HepG2 (cell line): ENCODE data around the gene P3H4. TPM values are rescaled to one million over a fixed set of nuclear protein-coding genes. Genes with fewer than 3 reads are reported as not detected.
A peak's percentile ranks its signal among the peaks of the same experiment; 100 is the strongest.

Experiments used
- ARNT ChIP-seq: fragments of 450-650 bp; IDR thresholded peaks from 2 replicates; pipeline ENCODE4 v1.6.1; 2017
- CEBPG ChIP-seq: IDR thresholded peaks from 2 replicates; pipeline ENCODE4 v1.6.1; 2016
- CTCF ChIP-seq: sonication (generic); formaldehyde crosslinking; IDR thresholded peaks from 2 replicates; pipeline ENCODE4 v1.5.0; 2020; ENCODE audit warnings: mild to moderate bottlenecking, missing genetic modification reagents, moderate library complexity
- HNRNPK ChIP-seq: fragments of 200-400 bp; formaldehyde crosslinking; IDR thresholded peaks from 2 replicates; pipeline ENCODE4 v1.6.1; 2018; ENCODE audit warnings: low read length, low read depth, moderate library complexity, mild to moderate bottlenecking; ENCODE audit not compliant: poor library complexity, severe bottlenecking
- HOXA9 ChIP-seq: sonication (generic); formaldehyde crosslinking; IDR thresholded peaks from 2 replicates; pipeline ENCODE4 v1.8.1; 2022; ENCODE audit warnings: missing genetic modification reagents, mild to moderate bottlenecking, moderate library complexity, borderline replicate concordance
- KAT2B ChIP-seq: fragments of 150-350 bp; IDR thresholded peaks from 2 replicates; pipeline ENCODE4 v1.6.1; 2014; ENCODE audit warnings: low read depth, low read length, borderline replicate concordance
- MATR3 ChIP-seq: sonication (generic); formaldehyde crosslinking; IDR thresholded peaks from 2 replicates; pipeline ENCODE4 v1.4.0; 2020; ENCODE audit warnings: missing genetic modification reagents
- MTF1 ChIP-seq: sonication (generic); formaldehyde crosslinking; IDR thresholded peaks from 2 replicates; pipeline ENCODE4 v1.5.0; 2020; ENCODE audit warnings: missing genetic modification reagents
- PHF21A ChIP-seq: sonication (generic); formaldehyde crosslinking; IDR thresholded peaks from 2 replicates; pipeline ENCODE4 v1.5.0; 2020; ENCODE audit warnings: mild to moderate bottlenecking, missing genetic modification reagents
- RORA ChIP-seq: sonication (generic); formaldehyde crosslinking; IDR thresholded peaks from 2 replicates; pipeline ENCODE4 v1.5.0; 2020; ENCODE audit warnings: mild to moderate bottlenecking, missing genetic modification reagents, moderate library complexity
- RXRB ChIP-seq: IDR thresholded peaks from 2 replicates; pipeline ENCODE4 v1.6.1; 2016; ENCODE audit warnings: borderline replicate concordance, missing genetic modification reagents, missing compliant biosample characterization
- SIN3B ChIP-seq: fragments of 150-350 bp; IDR thresholded peaks from 2 replicates; pipeline ENCODE4 v1.6.1; 2014; ENCODE audit warnings: low read length
- SYNCRIP ChIP-seq: fragments of 200-400 bp; formaldehyde crosslinking; IDR thresholded peaks from 2 replicates; pipeline ENCODE4 v1.6.1; 2018; ENCODE audit warnings: mild to moderate bottlenecking, low read depth, low read length; ENCODE audit not compliant: insufficient read depth
- TCF12 ChIP-seq, 2 experiments: fragments of 450-650 bp in 1 of 2; sonication (generic) in 1 of 2; formaldehyde crosslinking in 1 of 2; IDR thresholded peaks; 2 replicates each; pipeline versions ENCODE4 v1.6.1 to v1.8.0; 2017 to 2022; ENCODE audit warnings: antibody characterized with exemption in 1 of 2, mild to moderate bottlenecking in 1 of 2, missing genetic modification reagents in 1 of 2, moderate library complexity in 1 of 2
- TIGD3 ChIP-seq: sonication (generic); formaldehyde crosslinking; IDR thresholded peaks from 2 replicates; pipeline ENCODE4 v1.5.1; 2020; ENCODE audit warnings: mild to moderate bottlenecking, missing genetic modification reagents, borderline replicate concordance
- TOPORS ChIP-seq: sonication (generic); formaldehyde crosslinking; IDR thresholded peaks from 2 replicates; pipeline ENCODE4 v1.8.0; 2023; ENCODE audit warnings: mild to moderate bottlenecking, missing genetic modification reagents
- WIZ ChIP-seq: sonication (generic); formaldehyde crosslinking; IDR thresholded peaks from 2 replicates; pipeline ENCODE4 v1.5.1; 2020; ENCODE audit warnings: mild to moderate bottlenecking, missing genetic modification reagents
- ZNF276 ChIP-seq: sonication (generic); formaldehyde crosslinking; IDR thresholded peaks from 2 replicates; pipeline ENCODE4 v1.4.0; 2020; ENCODE audit warnings: mild to moderate bottlenecking, low read depth, missing genetic modification reagents
- ZNF280B ChIP-seq: sonication (generic); formaldehyde crosslinking; IDR thresholded peaks from 2 replicates; pipeline ENCODE4 v1.5.0; 2020; ENCODE audit warnings: missing genetic modification reagents, mild to moderate bottlenecking, borderline replicate concordance
- ZNF296 ChIP-seq: sonication (generic); formaldehyde crosslinking; conservative IDR thresholded peaks from 2 replicates; pipeline ENCODE4 v1.5.0; 2020; ENCODE audit warnings: mild to moderate bottlenecking, missing genetic modification reagents
- ZNF451 ChIP-seq: sonication (generic); formaldehyde crosslinking; IDR thresholded peaks from 2 replicates; pipeline ENCODE4 v1.5.0; 2020; ENCODE audit warnings: mild to moderate bottlenecking, missing genetic modification reagents
- ZNF660 ChIP-seq: sonication (generic); formaldehyde crosslinking; IDR thresholded peaks from 2 replicates; pipeline ENCODE4 v1.5.1; 2020; ENCODE audit warnings: mild to moderate bottlenecking, low read depth, missing genetic modification reagents, borderline replicate concordance
- polyA plus RNA-seq, 8 experiments: library from polyadenylated mRNA; depleted of rRNA in 3 of 8; stranded (reverse) in 7 of 8; unstranded in 1 of 8; fragments of >200 nt; fragmentation: Illumina TruSeq in 4 of 8; extraction: Trizol in 4 of 8; gene quantifications; 2 replicates each; pipeline versions ENCODE4 v1.2.1 to v1.2.3, GENCODE V29; 2011 to 2016; ENCODE audit warnings: low read depth in 4 of 8, missing spikeins in 1 of 8, mixed read lengths in 1 of 8; ENCODE audit not compliant: insufficient read depth in 1 of 8
- total RNA-seq, 5 experiments: library from RNA; depleted of rRNA; stranded (reverse); fragments of >200 nt; fragmentation: Illumina TruSeq; extraction: Trizol; gene quantifications; 2 replicates each; pipeline ENCODE4 v1.2.3, GENCODE V29; 2016; ENCODE audit warnings: low read depth in 1 of 5

The P3H4 gene
- total and polyA plus RNA-seq, 2 of the 13 experiments (the other 11 are each of a cell fraction or from before 2014, with no cell fraction given) = 37.1 to 50.6 TPM

- TF ChIP-seq TCF12 (IDR thresholded peaks at IDR 0.05) = no peak
- TF ChIP-seq TCF12 (CRISPR knock-in tag; IDR thresholded peaks at IDR 0.05) = peak; percentile 96
- peak; percentile 87 for TF ChIP-seq CTCF
- no peak for TF ChIP-seq SYNCRIP
- TF ChIP-seq HOXA9 (CRISPR knock-in tag) = peak; percentile 78
- TF ChIP-seq ZNF280B (CRISPR knock-in tag) = peak; percentile 12
- no peak for TF ChIP-seq MATR3
- TF ChIP-seq TIGD3 (CRISPR knock-in tag) = no peak
- TF ChIP-seq RORA (CRISPR knock-in tag) = no peak
- peak; percentile 99 for TF ChIP-seq TOPORS (CRISPR knock-in tag)
- TF ChIP-seq CEBPG = no peak
- TF ChIP-seq ARNT = no peak
- TF ChIP-seq MTF1 (CRISPR knock-in tag) = peak; percentile 80; the same call in 1 of the 2 replicates
- TF ChIP-seq ZNF296 (CRISPR knock-in tag) = no peak
- TF ChIP-seq ZNF451 (CRISPR knock-in tag) = peak; percentile 71
- TF ChIP-seq ZNF660 (CRISPR knock-in tag) = no peak
- no peak for TF ChIP-seq ZNF276 (CRISPR knock-in tag)
- no peak; the same call in 1 of the 2 replicates for TF ChIP-seq WIZ
- no peak; the same call in 1 of the 2 replicates for TF ChIP-seq PHF21A (CRISPR knock-in tag)
- TF ChIP-seq SIN3B = no peak
- no peak for TF ChIP-seq KAT2B
- no peak for TF ChIP-seq HNRNPK
- no peak; the same call in 1 of the 2 replicates for TF ChIP-seq RXRB (CRISPR knock-in tag)
Measured at GRCh38 chr17:41811549-41812380, at the start of gene P3H4 (continued).
